Measurements from ENCODE around the gene FGF18. TPM values are rescaled to one million over a fixed set of nuclear protein-coding genes. Genes with fewer than 3 reads are reported as not detected.

The FGF18 gene
- total and polyA plus RNA-seq, 2 donors (not counting 3 experiments of a cell fraction or from before 2014, with no cell fraction given), result 0.04 to 0.27 TPM

DNA sequence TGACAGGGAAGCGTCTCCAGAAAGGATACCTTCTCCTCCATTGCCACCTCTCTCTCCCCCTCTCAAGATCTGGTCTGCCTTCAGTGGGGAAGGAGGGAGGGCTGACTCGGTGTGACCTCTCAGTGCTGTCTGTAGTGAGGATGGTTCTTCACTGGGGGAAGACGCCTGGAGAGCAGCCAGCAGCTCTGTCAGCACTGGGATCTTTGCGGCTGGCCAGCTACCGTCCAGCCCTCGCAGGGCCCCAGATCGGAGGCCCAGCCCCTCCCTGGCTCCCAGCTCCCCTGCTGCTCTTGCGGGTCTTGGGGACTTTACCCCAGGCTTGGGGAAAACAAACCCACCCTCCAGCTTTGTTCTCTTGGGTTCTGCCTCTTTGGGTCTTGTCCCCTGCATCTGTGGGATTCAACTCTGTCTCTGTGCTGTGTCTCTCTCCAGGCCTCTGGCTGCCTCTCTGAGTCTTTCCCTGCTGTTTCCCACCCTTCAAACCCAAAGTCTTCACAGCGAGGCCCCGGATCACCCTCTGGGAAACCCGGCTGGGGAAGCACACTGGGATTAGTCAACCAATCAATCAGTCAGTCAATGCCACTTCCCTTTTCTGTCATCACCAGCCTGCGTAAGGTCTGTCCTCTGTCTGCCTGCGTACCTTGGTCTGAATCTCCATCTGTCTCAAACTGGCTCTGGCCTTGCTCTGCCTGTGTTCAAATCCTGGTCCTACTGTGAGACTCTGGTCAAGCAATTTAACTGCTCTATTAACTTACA, 23.0 kb downstream of the FGF18 start:
- Histone ChIP-seq H3K4me3 (replicated peaks in 1 of 3; ENCODE audit: insufficient read depth in 1 of 3, low read depth in 1 of 3, low read length in 3 of 3) (no peak overlapping the region), H3K79me2 (ENCODE audit: control insufficient read depth, insufficient read depth, low read length) (no peaks in the 10 kb centered on the region), H3K9me3 (replicated peaks; ENCODE audit: control insufficient read depth, insufficient read depth, low read length) (no peaks in the 10 kb centered on the region), H2AFZ (ENCODE audit: low read depth, low read length) (no peak overlapping the region), H3K9ac (replicated peaks; ENCODE audit: extremely low read depth, insufficient read depth, low read length) (no peak overlapping the region), H3K4me2 (ENCODE audit: insufficient read depth, low read length) (no peak overlapping the region), H3K4me1 (ENCODE audit: control insufficient read depth, extremely low read depth, insufficient read depth, low read length) (no peaks in the 10 kb centered on the region), H3K27ac (ENCODE audit: insufficient read depth, low read depth, low read length) (no peak overlapping the region), H3K27me3 (ENCODE audit: control insufficient read depth in 2 of 2, insufficient read depth in 2 of 2, low read length in 2 of 2) (no peaks in the 10 kb centered on the region), H3K9me1 (replicated peaks; ENCODE audit: control insufficient read depth, extremely low read depth, insufficient read depth, low read length) (no peaks in the 10 kb centered on the region), H4K20me1 (replicated peaks; ENCODE audit: control insufficient read depth, extremely low read depth, insufficient read depth, low read length) (no peaks in the 10 kb centered on the region), H3K36me3 (ENCODE audit: control insufficient read depth in 2 of 2, extremely low read depth in 1 of 2, insufficient read depth in 2 of 2, low read length in 2 of 2) (no peaks in the 10 kb centered on the region)
- POLR2A ChIA-PET, result no interaction called here
- FAIRE-seq, result no peak
- intact Hi-C loops (cut with micrococcal nuclease) (no loop called here), dilution Hi-C loops (cut with MboI; ENCODE audit: extremely low pct_ligation_motif_present, low sequenced_read_pairs) (no loop called here)
- no peak for DNase-seq (ENCODE audit: low read depth, low spot score)
- BruUV-seq (replicated peaks), result no TSS peak
- TF ChIP-seq FOS (IDR thresholded peaks at IDR 0.05; ENCODE audit: borderline replicate concordance, insufficient read depth, low read length) (no peak), EZH2 (IDR thresholded peaks at IDR 0.05; ENCODE audit: borderline replicate concordance, low read depth, low read length, severe bottlenecking) (no peak), MYC (IDR thresholded peaks at IDR 0.05; ENCODE audit: low read depth, low read length) (no peak)
- CTCF ChIA-PET, result interaction anchor here (0.5 kb wide), 1 partner anchor 463 kb away, joined by 3 read pairs; no protein-coding TSS in a partner anchor

DNA sequence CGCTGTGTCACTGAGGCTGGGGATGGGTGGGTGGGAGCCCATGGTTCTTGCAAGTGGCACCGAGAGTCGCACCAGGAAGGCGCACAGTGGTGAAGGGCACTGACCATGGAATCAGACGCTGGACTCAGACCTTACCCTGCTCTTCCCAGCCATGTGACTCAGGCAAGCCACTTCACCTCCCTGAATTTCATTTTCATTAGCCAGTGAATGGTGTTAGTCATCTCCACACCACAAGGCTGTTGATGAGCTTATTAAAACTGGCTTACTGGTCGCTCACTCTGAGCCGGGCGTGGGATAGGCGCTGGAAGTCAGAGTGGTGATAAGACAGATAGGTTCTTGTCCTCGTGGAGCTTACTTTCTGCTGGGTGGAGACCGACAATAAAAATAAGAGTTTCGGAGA, 25.1 kb downstream of the FGF18 start:
- Histone ChIP-seq H2AFZ (ENCODE audit: low read depth, low read length) (no peak overlapping the region), H3K27me3 (ENCODE audit: control insufficient read depth in 2 of 2, insufficient read depth in 2 of 2, low read length in 2 of 2) (no peaks in the 10 kb centered on the region), H4K20me1 (replicated peaks; ENCODE audit: control insufficient read depth, extremely low read depth, insufficient read depth, low read length) (no peaks in the 10 kb centered on the region), H3K36me3 (ENCODE audit: control insufficient read depth in 2 of 2, extremely low read depth in 1 of 2, insufficient read depth in 2 of 2, low read length in 2 of 2) (no peaks in the 10 kb centered on the region), H3K4me3 (replicated peaks in 1 of 3; ENCODE audit: insufficient read depth in 1 of 3, low read depth in 1 of 3, low read length in 3 of 3) (no peak overlapping the region), H3K9ac (replicated peaks; ENCODE audit: extremely low read depth, insufficient read depth, low read length) (no peak overlapping the region), H3K4me1 (ENCODE audit: control insufficient read depth, extremely low read depth, insufficient read depth, low read length) (peaks cover 2% of the 10 kb centered on the region), H3K9me1 (replicated peaks; ENCODE audit: control insufficient read depth, extremely low read depth, insufficient read depth, low read length) (no peaks in the 10 kb centered on the region), H3K27ac (ENCODE audit: insufficient read depth, low read depth, low read length) (no peak overlapping the region), H3K9me3 (replicated peaks; ENCODE audit: control insufficient read depth, insufficient read depth, low read length) (no peaks in the 10 kb centered on the region), H3K79me2 (ENCODE audit: control insufficient read depth, insufficient read depth, low read length) (no peaks in the 10 kb centered on the region), H3K4me2 (ENCODE audit: insufficient read depth, low read length) (no peak overlapping the region)
- BruUV-seq (replicated peaks), result no TSS peak
- DNase-seq (ENCODE audit: low read depth, low spot score) (no peak), FAIRE-seq (no peak)
- no peak for TF ChIP-seq POLR2AphosphoS5 (IDR thresholded peaks at IDR 0.05; ENCODE audit: insufficient read depth, low read depth, low read length)
- TF ChIP-seq, protein P1, sequence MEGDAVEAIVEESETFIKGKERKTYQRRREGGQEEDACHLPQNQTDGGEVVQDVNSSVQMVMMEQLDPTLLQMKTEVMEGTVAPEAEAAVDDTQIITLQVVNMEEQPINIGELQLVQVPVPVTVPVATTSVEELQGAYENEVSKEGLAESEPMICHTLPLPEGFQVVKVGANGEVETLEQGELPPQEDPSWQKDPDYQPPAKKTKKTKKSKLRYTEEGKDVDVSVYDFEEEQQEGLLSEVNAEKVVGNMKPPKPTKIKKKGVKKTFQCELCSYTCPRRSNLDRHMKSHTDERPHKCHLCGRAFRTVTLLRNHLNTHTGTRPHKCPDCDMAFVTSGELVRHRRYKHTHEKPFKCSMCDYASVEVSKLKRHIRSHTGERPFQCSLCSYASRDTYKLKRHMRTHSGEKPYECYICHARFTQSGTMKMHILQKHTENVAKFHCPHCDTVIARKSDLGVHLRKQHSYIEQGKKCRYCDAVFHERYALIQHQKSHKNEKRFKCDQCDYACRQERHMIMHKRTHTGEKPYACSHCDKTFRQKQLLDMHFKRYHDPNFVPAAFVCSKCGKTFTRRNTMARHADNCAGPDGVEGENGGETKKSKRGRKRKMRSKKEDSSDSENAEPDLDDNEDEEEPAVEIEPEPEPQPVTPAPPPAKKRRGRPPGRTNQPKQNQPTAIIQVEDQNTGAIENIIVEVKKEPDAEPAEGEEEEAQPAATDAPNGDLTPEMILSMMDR (IDR thresholded peaks at IDR 0.05; ENCODE audit: extremely low read depth in 1 of 2, insufficient read depth in 1 of 2, low read depth in 1 of 2, low read length in 2 of 2), result no peak
- no peak for TF ChIP-seq GATA2 (IDR thresholded peaks at IDR 0.05; ENCODE audit: insufficient read depth, insufficient read length, low read depth, low read length)
- TF ChIP-seq FOS (IDR thresholded peaks at IDR 0.05; ENCODE audit: borderline replicate concordance, insufficient read depth, low read length), result no peak
- no peak for TF ChIP-seq JUN (IDR thresholded peaks at IDR 0.05; ENCODE audit: borderline replicate concordance, insufficient read depth, insufficient read length, low read depth)
- no peak for TF ChIP-seq EZH2 (IDR thresholded peaks at IDR 0.05; ENCODE audit: borderline replicate concordance, low read depth, low read length, severe bottlenecking)
- CTCF ChIA-PET, result no interaction called here
- POLR2A ChIA-PET, result no interaction called here
- dilution Hi-C loops (cut with MboI; ENCODE audit: extremely low pct_ligation_motif_present, low sequenced_read_pairs), result no loop called here
- intact Hi-C loops (cut with micrococcal nuclease), result no loop called here

Measured in endothelial cell of umbilical vein (primary cell).